GM21367 (cell line): ENCODE results near the gene TOR1AIP2.
"Not testable (repeated sequence)": the region's sequence is repeated elsewhere in the genome, so short reads cannot be mapped to it uniquely, and the experiment has no call there.

ENCODE experiments used
- ATAC-seq: cut with Tn5 transposase; IDR thresholded peaks from one replicate; pipeline ENCODE4 v1.9.1; 2021; ENCODE audit not compliant: unreplicated experiment

Gene TOR1AIP2

DNA sequence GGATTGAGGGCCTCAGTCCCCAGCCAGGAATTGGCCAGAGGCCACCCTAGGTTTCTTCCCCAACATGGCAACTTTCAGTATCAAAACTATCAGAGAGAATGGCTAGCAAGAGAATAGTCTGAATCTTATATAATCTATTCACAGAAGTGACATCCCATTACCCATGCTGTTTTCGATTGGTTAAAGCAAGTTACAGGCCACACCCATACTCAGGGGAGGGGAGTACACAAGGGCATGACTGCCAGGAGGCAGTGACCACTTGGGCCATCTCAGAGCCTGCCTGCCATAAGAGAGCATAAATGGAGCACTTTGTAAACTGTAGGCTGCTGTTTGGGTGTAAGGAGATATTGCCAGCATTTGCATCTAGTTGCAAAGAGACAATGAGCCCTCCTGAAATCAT, 69.1 kb downstream of the TOR1AIP2 start:
- ATAC-seq: no peak

DNA sequence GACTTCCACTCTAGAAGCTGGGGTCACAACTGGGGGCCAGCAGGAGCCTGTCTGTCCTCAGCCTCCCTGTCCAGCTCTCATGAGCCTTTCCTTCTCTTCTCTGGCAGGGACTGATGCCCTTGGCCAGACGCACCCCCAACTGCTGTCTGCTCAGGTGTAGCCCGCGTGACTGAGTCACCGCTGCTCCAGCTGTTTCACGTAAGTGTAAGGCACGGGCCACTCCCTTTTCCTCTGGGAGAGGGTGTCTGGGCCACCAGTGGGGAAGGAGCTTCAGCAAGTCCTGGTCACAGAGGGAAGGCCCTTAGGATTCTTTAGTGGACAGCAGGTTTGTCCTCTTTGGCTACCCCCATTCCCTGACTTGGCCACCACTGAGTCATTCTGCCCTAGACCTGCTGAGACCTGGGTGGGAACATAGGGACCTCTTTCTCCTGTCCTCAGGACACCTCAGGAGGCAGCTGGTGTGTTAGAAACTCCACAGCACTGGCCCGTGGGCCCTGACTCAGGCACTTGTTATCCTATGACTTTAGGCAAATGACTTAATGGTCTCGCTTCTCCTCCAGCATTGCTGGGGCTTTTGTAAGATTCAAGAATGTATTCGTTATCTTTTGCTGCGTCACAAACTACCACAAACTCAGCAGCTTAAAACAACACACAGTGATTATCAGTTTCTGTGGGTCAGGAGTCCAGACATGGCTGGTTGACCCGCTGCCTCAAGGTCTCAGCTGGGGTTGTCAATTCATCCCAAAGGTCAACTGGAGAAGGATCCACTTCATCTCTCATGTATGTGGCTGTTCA, 69.7 kb downstream of the TOR1AIP2 start:
- no peak for ATAC-seq

DNA sequence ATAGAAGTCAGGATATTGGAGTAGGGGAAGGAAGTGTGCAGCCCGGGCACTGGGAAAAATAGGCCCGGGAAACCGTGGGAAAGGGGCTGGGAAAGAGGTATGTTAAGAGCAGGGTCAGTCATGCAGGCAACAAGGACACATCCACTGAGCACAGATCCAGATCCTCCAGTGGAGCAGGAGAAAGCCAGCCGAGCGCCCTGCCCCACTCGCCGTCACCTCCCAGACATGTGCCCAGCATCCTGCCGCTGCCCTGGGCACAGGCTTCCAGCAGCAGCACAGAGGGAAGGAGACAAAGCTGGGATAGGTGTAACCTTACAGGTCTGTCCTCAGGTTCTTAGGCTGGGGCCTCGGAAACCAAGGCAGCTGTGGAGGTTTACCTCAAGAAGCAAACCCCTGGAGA, 70.3 kb downstream of the TOR1AIP2 start:
- no peak for ATAC-seq

DNA sequence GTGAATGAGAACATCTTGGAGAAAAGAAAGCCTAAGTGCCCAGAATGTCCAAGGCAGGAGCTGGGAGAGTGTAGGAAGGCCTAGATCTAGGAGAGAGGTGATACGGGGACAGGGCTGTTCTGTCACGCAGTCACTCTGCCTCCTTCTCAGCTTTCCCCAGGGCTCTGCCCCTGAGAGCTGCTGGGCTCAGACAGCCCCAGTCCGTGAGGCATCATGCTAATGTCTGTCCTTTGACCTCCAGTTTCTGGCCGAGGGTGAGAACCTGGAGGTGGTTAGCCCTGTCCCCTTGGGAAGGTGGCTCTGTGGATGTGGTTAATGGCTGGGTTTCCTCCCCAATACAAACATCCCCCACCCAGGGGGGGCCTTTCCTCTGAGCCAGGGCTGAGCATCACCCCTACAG, 71.3 kb downstream of the TOR1AIP2 start:
- ATAC-seq: no peak

DNA sequence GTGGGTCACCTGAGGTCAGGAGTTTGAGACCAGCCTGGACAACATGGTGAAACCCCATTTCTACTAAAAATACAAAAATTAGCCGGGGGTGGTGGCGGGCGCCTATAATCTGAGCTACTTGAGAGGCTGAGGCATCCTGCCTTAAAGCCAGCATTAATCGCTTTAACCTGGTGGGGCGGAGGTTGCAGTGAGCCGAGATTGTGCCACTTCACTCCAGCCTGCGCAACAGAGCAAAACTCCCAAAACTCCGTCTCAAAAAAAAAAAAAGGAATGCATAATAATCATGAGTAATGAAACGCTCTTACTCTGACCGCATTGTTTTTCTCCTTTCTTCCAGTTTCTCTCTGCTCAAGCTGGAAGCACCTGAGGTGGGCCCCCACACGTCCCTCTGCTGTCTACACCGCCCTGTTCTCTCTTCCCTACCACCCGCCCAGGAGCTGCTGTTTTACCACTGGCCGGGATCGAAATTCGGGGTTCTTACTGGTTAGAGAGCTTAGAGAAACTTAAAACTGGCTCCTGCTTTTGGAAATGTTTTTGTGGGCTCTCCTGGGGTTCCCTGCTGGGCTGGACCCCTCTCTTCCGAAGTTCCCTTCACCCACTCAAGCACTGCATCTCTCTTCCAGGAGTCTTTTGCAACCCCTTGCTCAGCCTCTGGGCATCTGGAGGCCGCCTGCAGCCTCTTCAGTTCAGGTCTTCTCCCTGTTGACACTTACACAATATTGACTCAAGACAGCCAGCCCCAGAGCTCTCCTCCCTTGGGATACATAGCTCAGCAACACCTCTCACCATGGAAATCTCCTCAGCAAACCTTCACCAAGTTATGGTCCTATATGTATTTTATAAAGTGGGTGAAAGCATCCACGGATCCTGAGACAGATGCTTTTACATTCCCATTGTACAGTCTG, 72.1 kb downstream of the TOR1AIP2 start:
- ATAC-seq: no peak

DNA sequence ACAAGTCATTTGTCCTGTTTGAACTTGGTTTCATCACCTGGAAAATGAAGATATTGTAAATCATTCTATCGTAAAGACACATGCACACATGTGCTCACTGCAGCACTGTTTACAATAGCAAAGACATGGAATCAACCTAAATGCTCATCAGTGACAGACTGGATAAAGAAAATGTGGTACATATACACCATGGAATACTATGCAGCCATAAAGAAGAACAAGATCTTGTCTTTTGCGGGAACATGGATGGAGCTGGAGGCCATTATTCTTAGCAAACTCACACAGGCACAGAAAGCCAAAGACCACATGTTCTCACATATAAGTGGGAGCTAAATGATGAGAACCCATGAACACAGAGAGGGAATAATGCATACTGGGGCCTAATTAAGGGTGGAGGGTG, 73.2 kb downstream of the TOR1AIP2 start:
- ATAC-seq: not testable (repeated sequence)

DNA sequence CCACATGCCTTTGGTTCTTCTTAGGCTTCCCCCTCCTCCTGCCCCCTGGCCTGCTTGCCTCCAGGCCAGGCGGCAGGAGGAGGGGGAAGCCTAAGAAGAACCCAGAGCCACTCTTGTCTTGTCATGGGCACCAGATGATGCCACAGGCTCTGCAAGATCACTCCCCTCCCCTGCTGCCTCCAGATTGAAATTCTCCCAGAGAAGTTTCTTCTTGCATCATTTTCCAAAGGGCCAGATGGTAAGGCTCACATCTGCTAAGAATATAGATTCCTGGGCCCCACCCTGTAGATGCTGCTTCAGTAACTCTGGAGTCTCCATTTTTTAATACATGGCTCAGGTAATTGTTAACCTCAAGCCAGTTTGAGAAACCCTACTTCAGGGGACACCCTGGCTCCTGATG, 73.7 kb downstream of the TOR1AIP2 start:
- no peak for ATAC-seq

DNA sequence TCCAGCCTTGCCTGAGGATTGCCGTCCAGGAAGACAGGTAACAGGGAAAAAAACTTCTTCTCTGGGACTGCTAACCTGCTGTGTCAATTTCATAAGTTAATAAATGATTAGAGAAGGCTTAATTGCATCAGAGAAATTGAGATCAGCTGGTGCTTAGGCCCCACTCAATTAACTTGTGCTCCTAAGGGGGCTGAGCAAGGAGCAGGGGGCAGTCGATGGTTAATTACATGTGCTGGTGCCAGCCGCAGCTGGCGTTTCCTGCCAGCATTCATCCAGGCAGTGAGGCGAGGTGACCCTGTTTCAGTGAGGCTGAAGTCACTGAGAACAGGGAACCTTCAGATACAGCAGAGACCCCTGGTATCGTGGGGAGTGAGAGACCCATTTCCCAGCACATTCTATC, 74.5 kb downstream of the TOR1AIP2 start:
- ATAC-seq: no peak

DNA sequence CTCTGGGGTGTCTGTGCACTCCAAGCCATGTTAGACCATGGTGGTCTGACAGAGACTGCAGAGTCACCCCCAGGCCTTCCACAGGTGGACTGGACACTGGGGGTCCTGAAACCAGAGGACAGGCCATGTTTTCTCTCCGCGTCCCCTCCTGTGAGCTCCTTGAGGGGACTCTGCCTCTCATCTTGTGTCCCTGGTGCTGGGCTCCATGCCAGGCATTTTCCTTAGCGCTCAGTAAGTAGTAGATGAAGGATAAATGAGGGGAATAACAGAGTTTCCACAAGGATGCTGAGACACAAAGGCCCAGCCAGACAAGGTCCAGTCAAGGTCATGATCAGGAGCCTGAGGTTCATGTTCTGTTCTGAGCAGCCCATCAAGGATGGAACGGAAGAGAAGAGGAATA, 77.1 kb downstream of the TOR1AIP2 start:
- ATAC-seq: no peak

DNA sequence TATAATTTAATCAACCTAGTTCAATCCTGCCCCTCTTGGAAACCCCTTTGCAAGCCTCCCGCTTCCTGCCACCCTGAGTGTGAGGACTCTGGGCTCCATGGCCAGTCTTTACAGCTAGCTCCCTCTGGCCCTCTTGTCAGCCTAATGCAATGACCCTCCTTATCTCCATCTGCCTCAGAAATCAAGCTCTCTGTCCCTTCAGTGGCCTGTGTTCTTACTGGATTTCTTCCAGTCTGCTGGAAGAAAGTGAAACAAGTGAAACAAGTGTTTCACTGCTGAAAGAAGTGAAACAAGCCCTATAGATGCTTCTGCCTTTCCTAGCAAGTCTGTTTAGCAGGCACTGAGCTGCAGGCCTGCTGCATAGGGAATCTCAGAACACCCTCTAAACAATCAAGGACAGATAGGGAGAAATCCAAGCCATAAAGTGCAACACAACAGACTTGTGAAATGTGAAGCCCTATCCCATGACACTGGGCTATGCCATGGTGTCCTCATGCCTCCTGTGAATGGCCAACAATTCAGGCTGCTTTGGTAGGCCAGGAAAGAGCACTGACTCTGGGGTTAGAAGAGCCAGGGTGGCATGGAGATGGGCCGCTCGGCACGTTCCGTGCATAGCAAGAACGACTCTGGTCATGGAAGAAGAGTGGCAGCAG, 78.6 kb downstream of the TOR1AIP2 start:
- ATAC-seq: no peak

DNA sequence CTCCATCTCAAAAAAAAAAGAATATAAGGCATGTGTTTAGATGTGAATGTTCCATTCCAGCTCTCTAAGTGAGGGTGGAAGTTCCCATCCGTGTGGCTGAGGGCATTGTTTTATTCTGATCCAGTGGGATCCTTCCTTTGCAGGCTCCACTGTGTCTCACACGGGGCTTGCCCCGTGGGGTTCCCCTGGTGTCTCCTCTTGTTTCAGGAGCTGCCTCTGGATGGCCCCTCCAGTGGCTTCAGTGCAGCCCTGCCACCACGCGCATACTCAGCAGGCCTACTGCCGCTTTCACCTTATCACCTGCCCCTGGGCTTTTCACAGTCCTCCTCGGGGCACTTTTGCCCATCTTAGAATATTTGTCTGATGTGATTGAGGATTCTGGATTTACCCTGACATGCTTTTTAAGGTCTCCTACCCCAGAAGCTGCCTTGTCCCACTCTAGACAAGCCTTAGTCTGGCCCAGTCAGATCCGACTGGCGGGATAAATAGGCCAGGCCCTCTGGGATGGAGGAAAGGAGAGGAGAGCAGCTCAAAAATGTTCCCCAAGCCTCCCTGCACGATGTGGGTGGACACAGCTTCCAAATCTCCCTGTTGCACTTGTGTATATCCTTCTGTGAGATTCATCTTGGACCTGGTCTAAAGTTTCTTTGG, 79.3 kb downstream of the TOR1AIP2 start:
- no peak for ATAC-seq

DNA sequence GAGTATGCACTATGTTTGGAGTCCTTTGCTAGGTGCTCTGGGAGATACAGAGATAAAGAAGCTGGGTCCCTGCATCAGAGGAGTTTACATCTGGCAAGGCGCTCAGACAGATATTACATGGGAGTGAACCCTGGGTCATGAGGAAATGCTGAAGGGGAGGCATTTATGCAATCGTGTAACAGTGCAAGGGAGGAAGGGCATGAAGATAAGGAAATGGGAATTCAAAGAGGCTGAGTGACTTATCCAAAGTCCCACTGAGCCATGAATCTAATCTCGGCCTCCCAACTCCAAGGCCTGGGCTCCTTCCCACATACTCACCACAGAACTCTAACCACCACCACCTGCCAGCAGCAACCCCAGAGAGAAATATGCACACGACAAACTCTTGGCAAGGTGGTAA, 82.9 kb downstream of the TOR1AIP2 start:
- no peak for ATAC-seq

DNA sequence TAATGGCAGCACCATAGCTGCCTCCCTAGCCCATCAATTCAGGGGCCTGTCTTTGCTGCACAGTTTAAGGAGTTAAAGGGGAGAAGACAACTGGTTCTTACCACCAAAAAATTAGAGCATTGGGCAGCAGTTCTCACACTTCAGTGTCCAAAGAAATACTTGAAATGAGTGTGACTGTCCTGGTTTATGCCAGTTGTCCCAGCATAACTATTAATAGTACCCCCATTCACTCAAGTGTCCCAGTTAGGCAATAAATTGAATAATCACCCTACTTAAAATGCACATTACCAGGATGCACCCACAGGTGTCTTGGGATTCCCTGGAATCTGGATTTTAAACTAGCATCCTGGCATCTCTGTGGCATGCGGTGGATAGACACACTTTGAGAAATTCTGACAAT, 83.5 kb downstream of the TOR1AIP2 start:
- no peak for ATAC-seq

DNA sequence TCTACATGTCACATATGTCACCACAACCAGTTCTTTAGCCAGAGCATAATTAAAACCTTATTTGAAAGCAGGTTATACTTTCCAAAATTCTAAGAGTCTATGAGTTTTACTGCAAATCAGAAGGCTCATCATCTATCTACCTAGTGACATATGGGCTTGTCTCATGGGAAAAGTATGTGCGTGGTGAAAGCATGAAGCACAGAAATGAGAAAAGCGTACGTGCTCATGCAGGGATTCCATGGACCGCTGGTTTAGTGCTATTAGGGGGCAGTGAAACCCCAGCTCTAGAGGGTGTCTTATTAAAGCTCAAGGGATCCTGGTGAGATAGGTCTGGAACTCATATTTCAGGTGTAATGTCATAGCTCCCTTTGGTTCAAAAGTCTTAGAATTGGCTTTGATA, 84.3 kb downstream of the TOR1AIP2 start:
- no peak for ATAC-seq
